GM12875 (cell line): ENCODE results near the gene HSPB1.
"Not testable (repeated sequence)": the region's sequence is repeated elsewhere in the genome, so short reads cannot be mapped to it uniquely, and the experiment has no call there.

Experiments
- H3K4me3 ChIP-seq: one replicate; pipeline ENCODE4 v1.5.1; 2011; ENCODE audit warnings: low read depth, low read length, control low read depth
- TF ChIP-seq, protein P1 (sequence below): IDR thresholded peaks from 2 replicates; pipeline ENCODE4 v1.5.1; 2011; ENCODE audit warnings: low read depth, mild to moderate bottlenecking, control low read depth, inconsistent platforms, low read length, moderate library complexity, borderline replicate concordance; ENCODE audit not compliant: insufficient read depth

HSPB1 gene

DNA sequence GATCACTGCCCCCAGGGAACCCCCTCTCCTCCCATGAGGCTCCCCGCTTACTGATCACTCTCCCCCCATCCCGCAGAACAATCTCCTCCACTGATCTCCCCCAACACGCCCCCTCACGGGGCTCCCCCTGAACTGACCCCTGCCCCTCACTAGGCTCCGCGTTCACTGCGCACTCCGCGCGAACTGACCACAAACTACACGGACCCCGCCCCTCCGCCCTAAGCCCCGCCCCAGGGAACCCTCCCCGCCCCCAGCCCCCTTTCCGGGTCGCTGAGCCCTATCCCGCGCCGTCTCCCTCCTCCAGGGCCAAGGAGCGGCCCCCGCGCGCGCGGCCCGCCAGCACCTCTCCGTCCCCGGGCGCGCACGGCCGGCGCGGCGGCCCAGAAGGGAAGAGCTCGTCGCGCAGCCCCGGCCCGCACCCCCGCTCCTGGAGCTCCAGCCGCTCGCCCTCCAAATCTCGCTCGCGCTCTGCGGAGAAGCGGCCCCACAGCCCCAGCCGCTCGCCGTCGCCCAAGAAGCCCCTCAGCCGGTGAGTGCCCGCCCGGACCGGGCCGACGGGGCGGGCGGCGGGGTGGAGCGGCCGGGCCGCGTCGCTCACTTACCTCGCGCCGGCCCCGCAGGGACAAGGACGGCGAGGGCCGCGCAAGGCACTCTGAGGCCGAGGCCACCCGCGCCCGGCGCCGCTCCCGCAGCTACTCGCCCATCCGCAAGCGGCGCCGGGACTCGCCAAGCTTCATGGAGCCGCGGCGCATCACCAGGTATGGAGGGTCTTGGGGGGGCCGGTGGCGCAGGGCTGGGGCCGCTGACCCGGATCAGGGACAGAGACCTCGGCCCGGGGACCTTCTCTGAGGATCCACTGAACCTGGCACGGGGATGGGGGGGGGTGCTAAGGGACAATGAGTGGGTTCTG, 19.9 kb upstream of the HSPB1 start:
- H3K4me3 ChIP-seq = no peak overlapping the region
- TF ChIP-seq, protein P1, sequence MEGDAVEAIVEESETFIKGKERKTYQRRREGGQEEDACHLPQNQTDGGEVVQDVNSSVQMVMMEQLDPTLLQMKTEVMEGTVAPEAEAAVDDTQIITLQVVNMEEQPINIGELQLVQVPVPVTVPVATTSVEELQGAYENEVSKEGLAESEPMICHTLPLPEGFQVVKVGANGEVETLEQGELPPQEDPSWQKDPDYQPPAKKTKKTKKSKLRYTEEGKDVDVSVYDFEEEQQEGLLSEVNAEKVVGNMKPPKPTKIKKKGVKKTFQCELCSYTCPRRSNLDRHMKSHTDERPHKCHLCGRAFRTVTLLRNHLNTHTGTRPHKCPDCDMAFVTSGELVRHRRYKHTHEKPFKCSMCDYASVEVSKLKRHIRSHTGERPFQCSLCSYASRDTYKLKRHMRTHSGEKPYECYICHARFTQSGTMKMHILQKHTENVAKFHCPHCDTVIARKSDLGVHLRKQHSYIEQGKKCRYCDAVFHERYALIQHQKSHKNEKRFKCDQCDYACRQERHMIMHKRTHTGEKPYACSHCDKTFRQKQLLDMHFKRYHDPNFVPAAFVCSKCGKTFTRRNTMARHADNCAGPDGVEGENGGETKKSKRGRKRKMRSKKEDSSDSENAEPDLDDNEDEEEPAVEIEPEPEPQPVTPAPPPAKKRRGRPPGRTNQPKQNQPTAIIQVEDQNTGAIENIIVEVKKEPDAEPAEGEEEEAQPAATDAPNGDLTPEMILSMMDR = no peak

DNA sequence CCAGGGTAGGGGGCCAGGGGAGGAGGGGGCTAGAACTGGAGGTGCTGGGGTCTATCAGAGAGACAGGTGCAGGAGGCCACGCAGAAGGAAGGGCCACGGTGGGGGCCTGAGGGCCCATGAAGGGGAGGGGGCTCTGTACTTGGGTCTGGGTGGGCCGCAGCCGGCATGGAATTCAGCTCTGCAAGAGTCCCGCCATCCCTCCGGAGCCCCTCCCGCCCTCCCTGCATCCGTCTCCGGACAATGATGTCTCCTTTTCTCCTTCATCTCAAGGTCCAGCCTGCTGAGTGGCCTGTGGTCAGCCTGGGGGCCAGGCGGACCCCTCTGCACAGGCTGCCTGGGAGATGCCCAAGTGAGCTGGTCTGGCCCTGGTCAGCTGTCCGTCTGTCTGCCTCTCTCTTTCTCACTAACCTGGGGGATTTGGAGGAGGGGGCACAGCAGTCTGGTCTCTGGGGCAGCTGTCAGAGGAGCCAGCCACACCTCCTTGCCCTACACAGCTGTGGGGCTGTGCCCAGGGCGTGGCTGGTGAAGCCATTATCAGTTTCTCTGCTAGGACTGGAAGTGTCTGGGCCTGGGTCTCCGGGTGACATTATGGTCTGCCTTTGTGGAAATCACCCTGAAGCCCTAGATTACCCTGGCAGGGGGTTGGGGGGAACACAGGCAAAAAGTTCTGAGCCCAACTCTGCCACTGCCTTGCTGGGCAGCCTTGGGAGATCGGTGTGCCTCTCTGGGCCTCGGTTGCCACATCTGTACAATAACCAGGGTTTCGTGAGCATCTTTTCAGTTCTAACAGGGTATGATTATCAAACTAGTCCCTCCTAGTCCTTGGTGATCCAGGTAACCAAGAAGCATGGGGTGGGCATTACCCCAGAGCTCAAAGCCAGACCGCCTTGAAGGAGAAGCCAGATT, 19.0 kb upstream of the HSPB1 start:
- no peak overlapping the region for H3K4me3 ChIP-seq
- TF ChIP-seq, protein P1 = no peak

DNA sequence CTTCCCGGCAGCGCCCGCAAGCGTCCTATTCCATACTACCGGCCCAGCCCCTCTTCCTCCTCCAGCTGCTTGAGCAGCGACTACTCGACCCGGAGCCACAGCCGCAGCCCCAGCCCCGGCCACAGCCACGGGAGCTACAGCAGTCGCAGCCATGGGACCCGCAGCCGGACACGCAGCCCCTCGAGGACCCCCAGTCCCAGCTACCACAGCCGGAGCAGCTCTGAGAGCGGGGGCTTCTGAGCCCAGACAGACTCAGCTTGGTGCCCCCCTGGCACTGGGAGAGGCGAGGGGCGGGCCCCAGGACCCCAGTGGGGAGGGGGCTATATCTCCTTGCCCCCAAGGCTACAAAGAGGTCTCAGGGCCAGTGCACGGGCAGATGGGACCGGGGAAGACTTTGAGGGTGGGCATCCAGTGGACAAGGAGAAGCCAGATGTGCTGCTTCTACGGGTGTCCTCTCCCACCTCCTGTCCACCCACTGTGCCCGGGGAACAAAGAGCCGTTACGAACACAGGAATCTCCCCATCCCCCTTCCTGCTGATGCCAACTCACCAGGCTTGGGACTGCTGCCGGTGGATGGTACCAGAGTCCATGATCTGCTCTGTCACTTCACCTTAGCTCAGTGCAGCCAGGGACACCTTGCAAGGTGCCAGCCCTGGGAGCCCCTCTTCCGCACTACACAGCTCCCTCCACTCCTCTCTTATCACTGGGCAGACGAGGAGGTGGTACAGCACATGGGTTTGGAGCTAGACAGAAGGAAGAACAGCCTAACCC, 16.7 kb upstream of the HSPB1 start:
- no peak overlapping the region for H3K4me3 ChIP-seq
- TF ChIP-seq, protein P1 = no peak

DNA sequence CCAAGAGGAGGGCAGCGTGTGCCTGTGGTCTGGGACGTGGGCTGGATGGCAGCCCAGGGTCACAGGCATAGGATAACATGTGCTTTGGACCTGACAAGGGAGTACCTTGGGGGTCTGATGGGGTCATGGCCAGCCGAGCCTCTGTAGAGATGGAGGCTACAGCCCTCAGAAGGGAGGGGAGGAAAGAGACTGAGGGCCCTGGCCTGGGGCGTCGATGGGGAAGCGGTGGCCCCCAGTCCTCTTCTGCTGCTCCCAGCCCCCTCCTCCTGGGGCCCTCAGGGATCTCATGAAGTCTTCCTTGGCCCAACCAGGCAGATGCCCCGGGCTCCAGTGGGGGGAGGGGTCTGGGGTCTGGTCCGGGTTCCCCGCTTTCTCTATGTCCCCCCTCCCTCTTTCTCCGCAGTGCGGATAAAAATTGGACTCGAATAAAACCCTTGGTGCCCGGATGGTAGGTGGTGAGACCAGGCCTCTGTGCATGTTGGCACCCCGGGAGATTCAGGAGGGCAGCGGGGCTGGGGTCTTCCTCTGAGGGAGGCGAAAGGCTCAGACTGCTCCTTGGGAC, 15.6 kb upstream of the HSPB1 start:
- no peak overlapping the region for H3K4me3 ChIP-seq
- TF ChIP-seq, protein P1 = no peak

DNA sequence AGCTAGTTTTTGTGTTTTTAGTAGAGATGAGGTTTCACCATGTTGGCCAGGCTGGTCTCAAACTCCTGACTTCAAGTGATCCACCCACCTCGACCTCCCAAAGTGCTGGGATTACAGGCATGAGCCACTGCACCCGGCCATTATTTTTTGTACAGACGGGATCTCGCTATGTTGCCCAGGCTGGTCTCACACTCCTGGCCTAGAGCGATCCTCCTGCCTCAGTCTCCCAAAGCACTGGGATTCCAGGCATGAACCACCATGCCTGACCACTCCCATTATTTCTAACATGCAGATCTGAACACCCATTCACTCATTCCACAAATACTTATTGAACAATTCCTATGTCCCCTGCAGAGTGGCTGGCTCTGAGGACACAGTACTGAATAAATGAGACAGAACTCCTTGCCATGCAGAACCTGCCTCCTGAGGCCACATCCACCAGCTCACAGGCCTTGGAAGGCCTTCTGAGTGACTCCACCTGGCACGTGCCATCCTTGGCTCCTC, 11.6 kb upstream of the HSPB1 start:
- H3K4me3 ChIP-seq = not testable (repeated sequence)

DNA sequence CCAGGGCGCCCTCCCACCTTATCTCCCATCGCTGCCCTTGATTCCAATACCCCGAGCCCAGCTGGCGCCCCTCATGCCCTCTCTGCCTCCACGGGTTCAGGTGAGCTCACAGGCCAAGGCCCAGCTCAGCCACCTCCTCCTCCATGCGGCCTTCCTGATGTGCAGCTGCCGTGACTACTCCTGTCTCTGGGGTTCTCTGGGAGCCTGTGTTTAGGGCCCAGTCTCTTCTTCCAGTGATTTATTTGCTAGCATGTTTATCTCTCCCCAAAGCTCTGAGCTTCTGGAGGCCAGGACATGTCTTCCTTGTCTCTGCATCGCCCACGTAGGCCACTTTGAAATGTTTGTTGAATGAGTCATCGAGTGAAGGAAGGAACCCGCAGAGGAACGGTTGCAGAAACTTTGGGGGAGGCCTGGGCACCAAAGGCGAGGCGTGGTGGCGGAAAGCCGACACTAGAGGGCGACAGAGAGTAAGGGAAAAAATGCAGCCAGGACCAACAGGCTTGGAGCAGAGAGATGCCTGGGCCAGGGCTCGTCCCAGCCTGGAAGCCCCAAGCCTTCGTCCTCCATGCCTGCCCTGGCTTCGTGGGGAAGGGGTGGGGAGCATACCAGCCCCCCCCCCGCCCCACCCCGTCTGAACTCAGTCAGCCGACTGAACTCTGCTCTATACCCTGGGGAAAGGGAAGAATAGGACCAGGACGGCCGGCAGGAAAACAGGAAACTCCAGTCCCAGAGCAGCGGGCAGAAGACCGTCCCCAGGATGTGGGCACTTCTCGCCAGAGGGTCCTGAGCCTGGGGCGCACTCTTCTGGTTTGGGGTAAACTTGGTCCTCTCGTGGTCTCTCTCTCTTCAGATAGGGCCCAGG, 10.9 kb upstream of the HSPB1 start:
- H3K4me3 ChIP-seq = peak overlapping the region; percentile 40
- TF ChIP-seq, protein P1 = peak; percentile 94
